ENCODE data around the gene ZNF770.
A peak's percentile ranks its signal among the peaks of the same experiment; 100 is the strongest.
"Not testable (repeated sequence)": the region's sequence is repeated elsewhere in the genome, so short reads cannot be mapped to it uniquely, and the experiment has no call there.

Gene ZNF770

GRCh38 chr15:34973512-34973911 is 14.6 kb downstream of the ZNF770 start:
- no peak for DNase-seq (ENCODE audit: low read depth)

GRCh38 chr15:34970098-34970643 is 17.9 kb downstream of the ZNF770 start:
- DNase-seq (ENCODE audit: low read depth): not testable (repeated sequence)

- DNase-seq (ENCODE audit: low read depth): peak; percentile 80
These were observed 18.6 kb downstream of the ZNF770 start, which contains the start of gene AQR for GRCh38 chr15:34969340-34970097. Gene AQR, minus strand, starts transcription at chr15:34969742. Its CDS starts 129 bp downstream, at chr15:34969613.

- no peak for DNase-seq (ENCODE audit: low read depth)
These were observed 23.8 kb downstream of the ZNF770 start for GRCh38 chr15:34964277-34964676.

GRCh38 chr15:34953851-34954250 is 34.2 kb downstream of the ZNF770 start:
- DNase-seq (ENCODE audit: low read depth): no peak

GRCh38 chr15:34952481-34952880 is 35.6 kb downstream of the ZNF770 start:
- DNase-seq (ENCODE audit: low read depth): no peak

GRCh38 chr15:34951993-34952392 is 36.1 kb downstream of the ZNF770 start:
- no peak for DNase-seq (ENCODE audit: low read depth)

GRCh38 chr15:34944936-34945335 is 43.2 kb downstream of the ZNF770 start:
- no peak for DNase-seq (ENCODE audit: low read depth)

GRCh38 chr15:34943711-34944110 is 44.4 kb downstream of the ZNF770 start:
- no peak for DNase-seq (ENCODE audit: low read depth)

- not testable (repeated sequence) for DNase-seq (ENCODE audit: low read depth)
These were observed 44.8 kb downstream of the ZNF770 start for GRCh38 chr15:34943264-34943663.

GRCh38 chr15:34942363-34942762 is 45.7 kb downstream of the ZNF770 start:
- DNase-seq (ENCODE audit: low read depth): no peak

- DNase-seq (ENCODE audit: low read depth): no peak
These were observed 46.3 kb downstream of the ZNF770 start for GRCh38 chr15:34941831-34942230.

- DNase-seq (ENCODE audit: low read depth): no peak
These were observed 46.8 kb downstream of the ZNF770 start for GRCh38 chr15:34941185-34941698.

- DNase-seq (ENCODE audit: low read depth): no peak
These were observed 54.6 kb downstream of the ZNF770 start for GRCh38 chr15:34933432-34933975.

GRCh38 chr15:34928349-34928748 is 59.7 kb downstream of the ZNF770 start:
- DNase-seq (ENCODE audit: low read depth): not testable (repeated sequence)

Data from stimulated activated CD4-positive, alpha-beta T cell treated with anti-CD3 and anti-CD28 coated beads, Interleukin-2, amount 100 ng/mL, for 4 hours (primary cell).